Fibroblast of peridontal ligament (primary cell): ENCODE data around the gene KRT6B.

Source experiments
- DNase-seq: peaks from one replicate; pipeline ENCODE4 v3.0.0-alpha.2; 2010; ENCODE audit errors: extremely low read depth

Gene KRT6B

GRCh38 chr12:52436000-52436827 lies 15.7 kb downstream of the KRT6B start:
- no peak for DNase-seq

GRCh38 chr12:52435659-52435999 lies 16.3 kb downstream of the KRT6B start:
- DNase-seq = no peak

GRCh38 chr12:52434760-52435530 lies 17.0 kb downstream of the KRT6B start:
- DNase-seq = no peak

GRCh38 chr12:52434081-52434733 lies 17.7 kb downstream of the KRT6B start, which contains the start of gene KRT75:
Gene KRT75, minus strand, starts transcription at chr12:52434371. Its CDS starts 67 bp downstream, at chr12:52434304.
- no peak for DNase-seq

- no peak for DNase-seq
These were observed 18.4 kb downstream of the KRT6B start for GRCh38 chr12:52433501-52434080.

- no peak for DNase-seq
These were observed 19.3 kb downstream of the KRT6B start for GRCh38 chr12:52432559-52433207.

- DNase-seq = no peak
These were observed 23.8 kb downstream of the KRT6B start for GRCh38 chr12:52428121-52428520.

- no peak for DNase-seq
These were observed 24.9 kb downstream of the KRT6B start for GRCh38 chr12:52427083-52427482.

- DNase-seq = no peak
These were observed 25.9 kb downstream of the KRT6B start for GRCh38 chr12:52426034-52426433.

- no peak for DNase-seq
These were observed 26.5 kb downstream of the KRT6B start for GRCh38 chr12:52425466-52425865.

- no peak for DNase-seq
These were observed 28.1 kb downstream of the KRT6B start for GRCh38 chr12:52423661-52424500.

- DNase-seq = no peak
These were observed 28.9 kb downstream of the KRT6B start for GRCh38 chr12:52423035-52423434.

GRCh38 chr12:52419656-52420055 lies 32.3 kb downstream of the KRT6B start:
- no peak for DNase-seq

GRCh38 chr12:52418576-52419110 lies 33.3 kb downstream of the KRT6B start:
- DNase-seq = no peak

- no peak for DNase-seq
These were observed 34.2 kb downstream of the KRT6B start for GRCh38 chr12:52417740-52418139.

- DNase-seq = no peak
These were observed 35.2 kb downstream of the KRT6B start for GRCh38 chr12:52416795-52417194.

GRCh38 chr12:52415870-52416750 lies 35.8 kb downstream of the KRT6B start:
- peak; percentile 65 for DNase-seq

GRCh38 chr12:52414936-52415335 lies 37.0 kb downstream of the KRT6B start:
- DNase-seq = no peak

- DNase-seq = no peak
These were observed 38.1 kb downstream of the KRT6B start for GRCh38 chr12:52413782-52414345.
